WTC11 (cell line): Measurements from ENCODE around the gene SWI5.

Source experiments
- AFF4 ChIP-seq: sonication (generic); formaldehyde crosslinking; IDR thresholded peaks from 2 replicates; pipeline ENCODE4 v1.8.1; 2023; ENCODE audit warnings: mild to moderate bottlenecking, missing genetic modification reagents, borderline replicate concordance
- ATF2 ChIP-seq: sonication (generic); formaldehyde crosslinking; IDR thresholded peaks from 2 replicates; pipeline ENCODE4 v1.8.1; 2022; ENCODE audit warnings: low read depth, missing genetic modification reagents, borderline replicate concordance
- CREB1 ChIP-seq: sonication (generic); formaldehyde crosslinking; IDR thresholded peaks from 2 replicates; pipeline ENCODE4 v1.8.0; 2023; ENCODE audit warnings: mild to moderate bottlenecking, missing genetic modification reagents
- CTCF ChIP-seq: fragments of 200-600 bp; IDR thresholded peaks from 2 replicates; pipeline ENCODE4 v1.8.0; 2022; ENCODE audit warnings: antibody characterized with exemption
- E2F4 ChIP-seq: sonication (generic); formaldehyde crosslinking; IDR thresholded peaks from 2 replicates; pipeline ENCODE4 v1.8.1; 2022; ENCODE audit warnings: low read depth, mild to moderate bottlenecking, moderate library complexity, missing genetic modification reagents, borderline replicate concordance
- ELF4 ChIP-seq: sonication (generic); formaldehyde crosslinking; IDR thresholded peaks from 2 replicates; pipeline ENCODE4 v1.8.1; 2022; ENCODE audit warnings: low read depth, mild to moderate bottlenecking, moderate library complexity, missing genetic modification reagents
- GABPB1 ChIP-seq: sonication (generic); formaldehyde crosslinking; IDR thresholded peaks from 2 replicates; pipeline ENCODE4 v1.8.1; 2023; ENCODE audit warnings: mild to moderate bottlenecking, missing genetic modification reagents
- MLX ChIP-seq: sonication (generic); formaldehyde crosslinking; IDR thresholded peaks from 2 replicates; pipeline ENCODE4 v1.8.1; 2023; ENCODE audit warnings: mild to moderate bottlenecking, missing genetic modification reagents, moderate library complexity
- NR3C1 ChIP-seq: sonication (generic); formaldehyde crosslinking; conservative IDR thresholded peaks from 2 replicates; pipeline ENCODE4 v1.8.1; 2023; ENCODE audit warnings: low read depth, mild to moderate bottlenecking, missing genetic modification reagents
- SP1 ChIP-seq: sonication (generic); formaldehyde crosslinking; conservative IDR thresholded peaks from 2 replicates; pipeline ENCODE4 v1.8.1; 2022; ENCODE audit warnings: missing genetic modification reagents
- ZNF416 ChIP-seq: fragments of 250-450 bp; sonication (Bioruptor Pico); IDR thresholded peaks from 2 replicates; pipeline ENCODE4 v1.9.0; 2021; ENCODE audit warnings: mild to moderate bottlenecking, inconsistent platforms

GRCh38 chr9:128254855-128255759 is 21.0 kb upstream of the SWI5 start:
- TF ChIP-seq CREB1 (CRISPR knock-in tag) (no peak), CTCF (peak; percentile 91), ELF4 (CRISPR knock-in tag) (no peak), ATF2 (no peak), NR3C1 (no peak), ZNF416 (CRISPR knock-in tag) (no peak), SP1 (CRISPR knock-in tag) (no peak), E2F4 (CRISPR knock-in tag) (no peak), AFF4 (CRISPR knock-in tag) (no peak), GABPB1 (no peak), MLX (no peak)
